NCI-H187 treated with DMSO at 0.1 percent for 48 hours (cell line): ENCODE results near the gene MTHFD2L.

ENCODE experiments used
- DNase-seq: peaks from one replicate; lab custom pipeline; 2025; lab: John Stamatoyannopoulos, UW

Gene MTHFD2L

DNA sequence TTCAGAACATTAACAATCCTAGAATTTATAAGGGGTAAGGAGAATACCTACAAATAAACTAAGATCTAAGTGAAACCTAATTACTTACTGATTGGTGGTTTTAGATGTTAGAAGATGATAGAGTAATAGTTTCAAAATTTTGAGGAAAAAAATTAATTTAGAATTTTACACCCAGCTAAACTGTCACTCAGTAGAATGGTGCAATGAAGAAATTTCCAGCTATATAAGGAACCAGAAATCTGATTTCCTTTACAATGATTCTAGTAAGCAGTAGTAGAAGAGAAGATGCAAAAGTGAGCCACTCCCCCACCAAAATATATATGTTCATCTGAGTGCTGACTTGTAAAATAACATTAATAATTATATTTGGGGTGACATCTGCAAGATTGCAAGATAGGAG lies 95.0 kb downstream of the MTHFD2L start:
- no peak for DNase-seq

DNA sequence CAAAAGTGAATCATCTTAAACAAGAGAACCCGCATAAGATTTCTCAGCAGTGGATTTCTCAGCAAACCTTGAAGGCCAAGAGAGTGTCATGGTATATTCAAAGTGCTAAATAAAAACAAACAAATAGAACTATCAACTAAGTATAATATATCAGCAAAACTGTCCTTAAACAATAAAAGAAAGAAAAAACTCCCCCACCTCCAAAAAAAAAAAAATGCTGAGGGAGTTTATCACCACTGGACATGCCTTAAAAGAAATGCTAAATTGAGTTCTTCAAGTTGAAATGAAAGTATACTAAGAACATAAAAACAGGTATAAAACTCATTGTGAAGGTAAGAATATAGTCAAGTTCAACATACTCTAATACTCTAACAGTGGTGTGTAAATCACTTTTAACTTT lies 96.5 kb downstream of the MTHFD2L start:
- no peak for DNase-seq

DNA sequence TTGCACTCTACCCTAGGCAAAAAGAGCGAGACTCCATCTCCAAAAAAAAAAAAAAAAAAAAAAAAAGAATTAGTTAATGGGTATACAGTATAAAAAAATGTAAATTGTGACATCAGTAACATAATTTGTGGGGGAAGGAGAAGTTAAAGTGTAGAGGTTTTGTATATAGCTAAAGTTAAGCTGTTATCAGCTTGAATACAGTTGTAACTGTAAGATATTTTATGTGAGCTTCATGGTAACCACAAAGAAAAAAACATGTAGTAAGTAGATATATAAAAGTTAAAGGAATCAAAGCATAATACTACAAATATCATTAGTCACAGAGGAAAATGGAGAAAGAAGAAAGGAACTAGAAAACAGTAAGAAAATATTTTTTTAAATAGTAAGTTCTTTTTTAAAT lies 97.2 kb downstream of the MTHFD2L start:
- DNase-seq: no peak

DNA sequence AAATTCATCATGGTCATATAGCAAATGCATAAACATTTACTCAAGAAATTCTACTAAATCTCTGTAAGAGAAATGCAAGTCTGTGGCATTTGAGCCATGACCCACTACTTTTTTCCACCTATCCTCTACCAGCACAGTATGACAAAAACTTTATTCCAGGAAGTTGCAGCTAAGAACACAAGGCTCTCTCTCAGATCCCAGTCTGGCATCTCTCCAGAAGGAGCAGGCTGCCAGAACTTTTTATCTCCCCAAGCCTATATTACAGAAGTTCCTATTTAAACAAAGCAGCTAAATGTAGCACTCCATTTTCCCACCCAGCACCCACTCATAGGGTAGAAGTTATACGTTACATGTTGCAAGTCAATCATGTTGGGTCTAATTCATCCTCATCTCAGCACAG lies 101.0 kb downstream of the MTHFD2L start:
- DNase-seq: no peak

DNA sequence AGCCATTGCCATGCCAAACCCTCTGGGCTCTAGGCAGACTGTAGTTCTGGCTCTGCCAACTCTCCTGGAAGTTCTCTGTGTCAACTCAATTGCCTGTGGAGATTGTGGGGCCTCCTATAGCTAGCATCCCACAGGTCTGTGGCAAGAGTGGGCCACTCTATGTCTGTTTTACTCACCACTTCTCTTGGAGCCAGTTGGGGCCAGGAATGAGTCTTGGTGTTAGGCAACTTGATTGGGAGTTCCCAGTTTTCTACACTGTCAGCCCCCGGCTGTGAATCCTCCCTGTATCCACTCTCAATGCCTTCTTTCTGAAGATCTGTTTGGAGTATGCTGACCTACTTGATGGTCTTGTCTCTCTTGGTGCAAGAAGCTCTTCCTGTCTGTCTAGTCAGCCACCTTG lies 102.1 kb downstream of the MTHFD2L start:
- no peak for DNase-seq

DNA sequence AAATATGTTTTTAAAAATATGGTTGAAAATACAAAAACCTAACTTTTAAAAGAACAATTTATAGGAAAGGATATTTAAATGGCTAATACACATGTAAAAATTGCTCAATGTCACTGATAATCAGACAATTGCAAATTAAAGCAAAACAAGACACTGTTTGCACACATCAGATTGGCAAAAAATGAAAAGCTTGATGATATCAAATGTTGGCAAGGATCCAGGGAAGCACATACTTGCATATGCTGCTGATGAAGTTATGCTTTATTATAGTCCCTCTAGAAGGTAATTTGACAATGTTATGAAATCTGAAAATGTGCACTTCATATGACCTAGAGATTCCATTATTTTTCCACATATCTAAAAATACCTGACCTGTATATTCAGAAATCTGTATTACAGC lies 104.6 kb downstream of the MTHFD2L start:
- no peak for DNase-seq

DNA sequence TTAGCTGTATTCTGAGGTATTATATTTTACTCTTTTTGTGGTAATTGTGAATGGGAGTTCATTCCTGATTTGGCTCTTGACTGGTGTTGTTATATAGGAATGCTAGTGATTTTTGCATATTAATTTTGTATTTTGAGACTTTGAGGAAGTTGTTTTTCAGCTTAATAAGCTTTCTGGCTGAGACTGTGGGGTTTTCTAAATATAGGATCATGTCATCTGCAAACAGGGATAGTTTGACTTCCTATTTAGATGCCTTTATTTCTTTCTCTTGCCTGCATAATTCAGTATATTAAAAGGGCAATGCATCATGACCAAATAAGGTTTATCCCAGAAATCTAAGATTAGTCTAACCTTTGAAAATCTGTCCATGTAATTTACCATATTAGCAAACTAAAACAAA lies 105.6 kb downstream of the MTHFD2L start:
- DNase-seq: no peak

DNA sequence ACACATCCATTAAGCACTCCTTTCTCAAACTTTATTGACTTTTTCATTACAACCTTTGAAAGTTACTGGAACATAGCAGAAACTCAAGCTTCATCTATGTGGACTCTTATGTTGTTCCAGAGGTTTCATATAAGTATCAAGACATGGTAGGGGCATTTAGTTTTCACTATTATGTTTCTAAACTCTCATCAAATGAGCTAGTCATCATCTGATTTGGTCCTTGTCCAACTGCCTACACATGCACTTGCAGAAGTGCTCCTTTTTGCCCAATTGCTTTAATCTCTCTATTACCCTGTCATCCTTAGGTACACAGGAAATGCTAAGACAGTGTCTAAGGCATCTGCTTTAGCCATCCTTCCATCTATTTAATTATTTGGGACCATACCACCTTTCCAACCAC lies 108.2 kb downstream of the MTHFD2L start:
- no peak for DNase-seq

DNA sequence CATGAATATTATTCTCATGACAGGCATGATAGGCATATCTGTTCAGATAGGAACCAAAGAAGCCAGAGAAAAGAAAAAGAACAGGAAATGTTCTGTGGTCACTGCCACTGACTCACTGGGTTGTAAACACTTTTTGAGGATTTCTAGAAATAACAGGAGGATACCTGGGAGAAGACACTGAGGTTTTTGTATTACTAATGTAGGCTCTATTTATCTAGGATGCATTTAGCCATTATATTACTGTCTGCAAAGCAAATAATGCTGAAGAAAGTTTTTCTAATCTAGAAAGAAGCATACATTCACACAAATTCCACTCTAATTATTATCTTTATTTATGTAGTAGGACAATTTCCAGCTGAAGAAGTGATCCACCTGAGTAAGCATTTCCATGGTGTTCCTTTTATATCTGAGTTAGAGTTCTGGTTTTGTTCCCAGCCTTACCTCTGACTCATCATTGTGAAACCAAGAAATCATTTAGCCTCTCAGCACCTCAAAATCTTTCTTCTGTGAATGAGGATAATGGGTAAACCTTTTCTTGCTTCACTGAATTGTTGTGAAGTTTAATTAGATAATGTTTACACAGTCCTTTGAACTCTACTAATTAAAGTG lies 110.2 kb downstream of the MTHFD2L start:
- DNase-seq: no peak

DNA sequence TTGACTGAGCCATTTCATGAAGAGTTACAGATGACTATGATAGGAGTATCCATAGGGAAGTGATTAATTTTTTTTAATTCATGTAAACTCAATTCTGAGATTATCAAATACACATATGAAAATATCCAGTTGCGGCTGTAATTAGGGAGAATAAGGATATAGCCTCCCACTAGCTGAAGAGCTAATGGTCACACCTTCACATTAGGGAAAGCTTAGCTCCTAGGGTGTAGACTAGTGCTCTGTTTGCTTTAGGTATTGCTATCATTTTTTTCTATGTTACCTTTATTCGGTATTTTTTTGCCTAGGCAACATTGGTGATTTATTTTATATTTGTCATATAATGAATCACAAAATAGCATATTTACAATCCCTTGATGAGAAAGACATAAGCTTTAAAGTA lies 110.7 kb downstream of the MTHFD2L start:
- no peak for DNase-seq

DNA sequence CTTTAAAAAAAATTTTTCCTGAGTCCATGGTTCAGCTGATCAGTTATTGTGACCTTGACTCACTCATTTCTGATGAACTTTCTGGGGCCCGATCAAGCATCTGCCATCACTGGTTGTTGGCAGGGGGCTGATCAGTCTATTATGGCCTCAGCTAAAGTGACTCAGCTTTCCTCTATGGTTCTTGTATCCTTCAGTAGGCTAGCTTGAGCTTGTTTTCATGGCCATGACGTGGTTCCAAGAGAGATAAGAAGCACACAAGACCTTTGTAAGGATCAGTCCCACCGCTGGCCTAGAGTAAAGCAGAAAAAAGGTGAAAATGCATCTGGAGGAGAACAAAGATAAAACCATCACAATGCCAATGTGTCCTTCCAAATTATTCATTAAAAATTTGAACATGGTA lies 120.6 kb downstream of the MTHFD2L start:
- no peak for DNase-seq

DNA sequence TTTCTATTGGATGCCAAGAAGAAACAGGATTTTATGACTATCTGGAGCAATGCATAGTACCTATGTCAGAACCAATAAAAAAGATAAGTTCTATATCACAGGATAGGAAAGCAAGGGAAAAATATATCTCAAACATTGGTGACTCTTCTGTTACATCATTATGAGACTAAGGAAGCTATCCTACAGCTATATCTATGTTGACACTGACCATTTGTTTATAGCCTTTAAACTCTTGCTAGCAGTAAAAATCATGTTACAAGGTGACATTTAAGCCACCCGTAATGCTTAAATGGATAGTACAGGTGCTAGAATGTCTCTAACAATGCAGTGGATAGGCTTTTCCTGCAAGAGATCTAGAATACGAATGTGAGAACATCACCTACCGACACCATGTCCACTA lies 121.8 kb downstream of the MTHFD2L start:
- DNase-seq: no peak

DNA sequence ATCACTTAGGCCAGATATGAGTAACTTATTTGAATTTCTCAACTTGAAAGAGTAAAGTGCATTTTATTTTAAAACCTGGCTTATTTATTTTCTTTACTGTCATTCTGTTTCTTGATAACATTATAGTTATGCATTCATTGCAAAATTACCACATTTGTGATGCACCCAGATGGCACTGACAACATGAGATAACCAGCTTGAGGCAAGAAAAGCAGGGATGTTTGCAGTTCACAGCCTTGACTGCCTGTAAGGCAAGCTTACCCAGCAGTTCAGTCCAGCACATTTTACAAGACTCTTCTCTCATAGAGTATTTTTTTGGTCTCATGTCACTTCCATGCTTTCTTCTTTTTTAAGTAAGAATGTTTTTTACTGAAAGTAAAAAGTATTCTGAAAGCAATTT lies 125.0 kb downstream of the MTHFD2L start:
- DNase-seq: no peak

DNA sequence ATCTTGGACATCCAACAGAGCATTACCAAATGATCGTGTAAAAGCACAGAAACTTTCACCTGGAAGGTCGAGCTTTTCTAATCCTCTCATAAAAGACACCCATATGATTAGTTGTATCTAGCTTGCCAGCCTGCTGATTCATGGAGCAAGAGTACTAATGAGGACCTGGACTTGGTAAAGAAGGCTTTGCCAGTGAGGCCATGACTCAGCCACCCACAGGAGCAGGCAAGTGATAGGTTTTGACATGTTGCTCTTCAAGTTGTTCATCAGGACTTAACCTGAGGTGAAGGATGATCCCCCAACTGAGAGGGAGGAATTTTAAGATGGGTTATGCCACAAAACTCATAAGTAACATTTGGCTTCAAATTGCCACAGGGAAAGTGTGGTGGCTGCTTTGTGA lies 125.7 kb downstream of the MTHFD2L start:
- DNase-seq: no peak

DNA sequence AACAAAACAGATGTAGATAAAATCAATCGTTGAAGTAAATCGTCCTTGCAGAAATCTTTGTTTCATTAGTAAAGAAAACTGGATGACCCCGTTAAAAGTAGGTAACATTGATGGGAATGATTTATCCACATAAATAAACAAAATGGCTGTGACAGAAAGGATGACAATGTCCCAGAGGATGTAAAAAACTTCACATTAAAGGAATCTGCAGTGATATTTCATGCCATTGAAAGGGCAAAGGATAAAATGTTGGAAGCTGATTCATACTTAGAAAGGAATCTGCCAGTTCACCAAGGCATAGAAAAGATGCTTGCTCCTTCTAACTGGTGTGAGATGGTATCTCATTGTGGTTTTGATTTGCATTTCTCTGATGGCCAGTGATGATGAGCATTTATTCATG lies 126.1 kb downstream of the MTHFD2L start:
- DNase-seq: no peak

DNA sequence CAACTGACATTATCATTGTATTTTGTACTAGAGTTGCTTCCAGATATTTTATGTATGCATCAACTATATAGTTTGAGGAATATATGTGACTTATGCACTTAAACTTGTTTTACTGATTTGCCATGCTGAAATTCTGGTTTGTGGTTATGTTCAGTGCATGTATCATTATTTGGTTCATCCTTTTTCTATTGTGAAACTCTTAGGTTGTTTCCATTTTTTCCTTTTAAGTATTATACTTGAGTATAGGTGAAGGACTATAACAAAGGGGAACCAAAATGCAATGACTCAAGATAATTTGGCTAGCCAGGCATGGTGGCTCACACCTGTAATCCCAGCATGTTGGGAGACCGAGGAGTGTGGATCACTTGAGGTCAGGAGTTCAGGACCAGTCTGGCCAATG lies 129.2 kb downstream of the MTHFD2L start:
- no peak for DNase-seq

DNA sequence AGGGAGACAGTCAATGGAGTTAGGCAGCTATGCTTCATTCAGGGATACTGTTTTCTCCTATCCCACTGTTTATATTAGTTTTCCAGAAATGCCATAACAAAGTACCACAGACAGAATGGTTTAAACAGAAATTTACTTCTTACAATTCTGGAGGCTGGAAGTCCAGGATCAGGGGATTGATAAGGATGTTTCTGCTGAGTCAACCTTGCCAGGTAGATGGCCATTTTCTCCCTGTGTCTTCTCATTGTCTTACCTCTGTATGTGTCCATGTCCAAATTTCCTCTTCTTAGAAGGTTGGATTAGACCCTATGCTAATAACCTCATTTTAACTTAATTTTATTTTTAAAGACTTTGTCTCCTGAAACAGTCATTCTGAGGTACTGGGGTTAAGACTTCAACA lies 129.9 kb downstream of the MTHFD2L start:
- no peak for DNase-seq

DNA sequence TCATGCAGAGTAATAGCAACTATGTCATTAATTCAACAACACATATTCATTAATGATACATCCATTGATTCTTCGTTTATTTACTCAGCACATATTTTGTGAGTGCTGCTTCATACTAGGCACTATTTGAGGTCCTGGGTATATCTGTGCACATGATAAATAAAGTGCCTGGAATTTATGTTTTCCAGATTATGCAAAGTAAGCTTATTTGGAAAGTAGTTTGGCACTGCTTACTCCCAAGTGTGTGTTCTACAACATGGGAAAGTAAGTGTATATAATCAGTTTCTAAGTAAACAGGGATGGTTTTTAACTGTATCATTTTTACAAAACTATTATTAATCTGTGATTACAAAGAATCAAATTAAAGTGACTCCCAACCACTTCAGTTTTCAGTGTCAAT lies 133.6 kb downstream of the MTHFD2L start:
- no peak for DNase-seq

DNA sequence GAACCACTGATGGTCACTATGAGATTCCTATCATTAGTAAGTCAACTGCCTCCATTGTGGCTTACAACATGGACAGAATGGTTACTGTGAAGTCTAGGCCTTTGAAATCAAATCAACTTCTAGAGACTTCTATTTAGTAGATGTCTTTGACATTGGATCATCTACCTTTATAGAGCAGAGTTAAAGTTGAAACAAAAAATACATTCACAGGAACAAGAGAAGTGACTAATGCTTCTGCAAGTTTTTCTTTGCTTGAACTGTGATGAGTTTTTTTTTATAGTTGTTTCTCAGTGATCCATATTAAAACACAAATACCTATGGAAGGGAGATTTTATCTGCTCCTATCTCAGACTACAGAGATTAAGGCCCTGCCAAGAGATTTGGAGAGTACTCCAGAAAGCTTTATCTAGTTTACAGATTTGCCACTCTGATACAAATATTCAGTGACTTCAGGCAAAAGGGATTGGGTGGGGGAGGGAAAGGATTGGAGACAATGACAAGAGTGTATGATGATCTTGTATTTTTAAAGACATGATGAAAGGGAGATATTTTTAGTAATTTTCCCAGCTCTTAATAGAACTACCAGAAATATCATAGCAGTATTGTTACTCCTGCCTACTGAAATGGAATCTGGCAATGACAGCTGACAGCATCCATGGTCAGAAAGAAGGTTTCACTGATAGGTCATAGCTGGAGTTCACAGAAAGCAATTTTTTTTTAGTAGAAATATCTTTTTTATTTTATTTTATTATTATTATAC lies 134.4 kb downstream of the MTHFD2L start:
- DNase-seq: no peak

DNA sequence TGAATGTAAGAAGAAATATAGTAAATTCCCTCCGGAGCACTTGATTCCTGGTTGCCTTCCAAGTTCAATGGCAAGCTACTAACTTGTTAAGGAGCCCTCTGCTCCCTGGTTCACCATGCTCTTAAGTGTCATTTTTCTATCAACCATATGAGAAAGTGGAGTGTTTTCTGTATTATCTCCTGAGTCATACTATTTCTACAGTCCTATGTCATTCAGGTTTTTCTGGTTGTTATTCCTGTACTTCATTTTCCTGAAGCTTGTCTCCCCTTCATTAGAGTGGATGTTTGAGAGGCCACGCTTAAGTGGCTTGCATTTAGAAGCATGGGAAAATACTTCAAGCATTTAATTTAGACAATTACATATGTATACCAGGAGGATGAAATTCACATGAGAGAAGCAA lies 135.6 kb downstream of the MTHFD2L start:
- DNase-seq: peak; percentile 94

DNA sequence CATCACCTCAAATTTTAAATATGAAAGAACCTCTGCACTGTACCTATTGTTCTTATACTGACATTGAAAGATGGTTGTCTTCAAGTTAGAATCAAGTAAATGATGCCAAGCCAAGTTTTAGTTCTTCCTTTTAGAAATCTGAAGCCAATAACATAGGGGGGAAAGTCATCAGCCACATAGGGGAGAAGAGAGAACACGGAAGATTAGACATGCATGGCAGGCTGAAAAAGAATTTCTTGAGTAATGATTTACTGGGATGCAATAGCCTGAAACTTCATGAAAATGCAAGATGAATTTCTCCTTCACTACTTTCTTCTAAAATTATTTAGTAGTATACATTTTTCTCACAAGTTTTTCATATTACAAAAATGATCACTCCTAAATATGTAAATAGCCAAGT lies 136.8 kb downstream of the MTHFD2L start:
- no peak for DNase-seq

DNA sequence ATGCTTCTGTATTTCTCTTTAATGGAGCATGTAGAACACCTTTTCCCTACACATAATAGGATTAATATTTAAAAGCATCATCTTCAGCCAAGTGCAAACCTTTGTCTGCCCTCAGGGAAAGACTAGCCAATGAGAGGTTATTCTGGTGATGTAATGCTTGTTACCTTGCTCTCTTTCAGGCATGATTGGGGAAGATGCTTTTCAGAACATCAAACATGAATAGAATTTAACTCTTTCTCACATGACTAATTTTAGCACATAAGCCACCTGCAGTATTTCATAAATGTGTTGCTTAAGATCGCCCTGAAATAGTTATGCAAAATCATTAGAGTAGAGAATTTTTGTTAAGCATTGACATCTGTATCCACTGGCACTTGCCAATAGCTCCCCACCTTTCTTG lies 139.6 kb downstream of the MTHFD2L start:
- no peak for DNase-seq

DNA sequence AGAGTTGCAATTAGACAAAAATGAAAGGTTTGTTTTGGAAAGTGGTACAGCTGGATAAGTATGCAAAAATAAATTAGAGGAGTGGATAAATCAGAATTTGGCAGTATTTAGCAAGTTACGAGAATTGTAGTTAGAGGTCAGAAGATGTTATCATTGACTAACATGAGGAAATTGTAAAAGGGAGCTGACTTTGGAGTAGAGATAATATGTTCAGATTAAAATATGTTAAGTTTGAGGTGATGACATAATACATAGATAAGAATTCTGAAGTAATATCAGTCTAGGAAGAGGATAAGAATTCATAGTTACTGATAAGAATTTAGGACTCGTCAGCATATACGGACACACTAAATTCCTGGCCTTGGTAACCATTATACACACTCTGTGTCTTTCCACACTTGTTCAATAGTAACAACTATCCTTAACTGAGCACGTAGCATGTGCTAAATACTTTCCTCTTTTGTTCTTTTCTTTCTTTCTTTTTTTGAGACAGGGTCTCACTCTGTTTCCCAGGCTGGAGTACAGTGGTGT lies 146.2 kb downstream of the MTHFD2L start:
- DNase-seq: no peak

DNA sequence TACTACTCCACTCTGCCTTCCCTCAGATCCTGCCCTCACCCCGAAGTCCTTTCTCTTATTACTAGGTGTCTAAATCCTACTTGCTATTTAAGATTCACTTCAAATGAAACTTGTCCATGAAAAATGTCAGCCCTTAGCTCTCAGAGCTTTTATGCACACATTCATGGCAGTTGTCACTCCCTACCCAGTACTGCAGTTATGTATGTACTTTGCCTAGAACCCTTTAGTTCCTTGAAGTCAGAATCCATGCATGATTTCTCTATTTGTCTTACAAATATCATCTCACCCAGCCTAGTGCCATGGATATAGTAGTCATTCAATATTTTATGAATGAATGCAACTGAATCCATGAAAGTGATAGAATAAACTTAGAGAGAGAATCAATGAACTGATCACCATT lies 147.1 kb downstream of the MTHFD2L start:
- no peak for DNase-seq
